Fibroblast of skin of right biceps (primary cell): ENCODE results near the gene RALGAPA2.

Experiments
- DNase-seq: peaks from one replicate; pipeline ENCODE4 v3.0.0-alpha.2; 2013

RALGAPA2 gene

DNA sequence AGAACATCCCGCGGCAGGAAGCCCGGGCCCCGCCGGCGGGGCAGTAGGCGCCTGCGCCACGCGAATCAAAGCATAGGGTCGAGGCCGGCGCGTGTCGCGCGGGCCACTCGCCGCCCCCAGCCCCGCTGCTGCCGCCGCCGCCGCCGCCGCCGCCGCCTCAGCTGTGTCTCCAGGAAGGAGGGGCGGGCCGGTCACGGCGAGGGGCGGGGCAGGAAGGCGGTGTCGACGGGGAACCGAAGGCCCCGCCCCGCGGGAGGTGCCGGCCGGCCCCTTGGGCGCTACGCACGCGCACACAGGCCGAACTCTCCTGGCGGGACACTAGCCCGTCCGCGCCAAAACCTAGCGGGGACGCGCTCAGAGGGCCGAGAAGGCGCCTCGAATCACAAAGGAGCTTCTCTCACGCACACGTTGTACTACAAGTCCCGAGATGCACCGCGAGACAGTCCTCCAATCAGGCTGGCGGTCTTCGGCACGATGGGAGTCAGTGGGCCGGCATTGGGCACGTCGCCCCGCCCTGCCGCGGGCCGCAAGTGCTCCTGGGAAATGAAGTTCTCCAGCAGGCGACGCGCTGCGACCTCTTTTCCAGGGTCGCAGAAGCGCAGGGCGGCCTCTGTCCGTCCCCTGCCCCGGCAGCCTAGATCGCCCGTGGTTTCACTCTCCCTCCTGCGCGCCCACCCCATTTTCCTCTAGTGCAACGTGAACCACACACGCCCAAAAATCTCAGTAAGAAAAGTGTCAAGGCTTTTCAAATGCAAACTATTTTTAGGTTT is at the start of gene RALGAPA2:
RALGAPA2 (minus strand) TSS at position 171 of the 770 bp plus-strand sequence; CDS start at position 7, 164 bp downstream.
- peak; percentile 98 for DNase-seq

- DNase-seq = no peak
Measured at GRCh38 chr20:20761301-20761700, 48.9 kb upstream of the RALGAPA2 start.

DNA sequence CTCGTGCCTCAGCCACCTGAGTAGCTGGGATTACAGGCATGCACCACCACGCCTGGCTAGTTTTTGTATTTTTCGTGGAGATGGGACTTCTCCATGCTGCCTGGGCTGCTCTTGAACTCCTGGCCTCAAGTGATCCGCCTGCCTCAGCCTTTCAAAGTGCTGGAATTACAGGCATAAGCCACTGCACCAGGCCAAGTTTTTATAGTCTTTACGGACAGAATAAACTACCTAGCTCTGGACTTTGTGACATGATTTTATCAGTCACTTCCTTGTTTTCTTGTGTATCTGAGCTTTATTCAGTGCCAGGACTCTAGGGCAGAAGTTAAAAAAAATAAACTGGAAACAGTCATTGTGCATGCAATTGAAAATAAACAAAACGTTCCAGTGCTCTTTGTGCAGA is 46.7 kb upstream of the RALGAPA2 start:
- DNase-seq = no peak

DNA sequence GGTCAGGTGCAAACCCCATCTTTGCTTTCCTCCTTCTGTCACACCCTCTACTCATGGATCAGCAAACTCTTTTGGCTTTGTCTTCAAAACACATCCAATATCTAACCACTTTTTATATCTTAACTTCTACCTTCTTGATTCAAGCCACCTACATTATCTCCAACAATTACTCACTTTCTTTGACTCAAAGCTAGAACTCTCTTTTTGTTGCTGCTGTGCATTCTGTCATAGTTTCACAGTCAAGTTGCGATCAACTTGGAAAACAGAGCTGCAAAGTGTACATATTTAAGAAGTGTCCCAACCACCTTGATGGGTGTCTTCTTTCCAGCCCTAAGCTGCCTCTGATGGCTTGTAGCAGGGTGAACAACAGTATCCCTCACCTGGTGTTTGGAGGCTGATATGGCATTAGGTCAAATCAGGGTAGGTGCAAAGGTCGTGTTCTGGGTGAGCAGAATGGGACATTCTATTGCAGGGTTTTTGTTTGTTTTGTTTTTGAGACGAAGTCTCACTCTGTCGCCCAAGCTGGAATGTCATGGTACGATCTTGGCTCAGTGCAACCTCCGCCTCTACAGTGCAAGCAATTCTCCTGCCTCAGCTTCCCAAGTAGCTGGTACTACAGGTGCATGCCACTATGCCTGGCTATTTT is 43.4 kb upstream of the RALGAPA2 start:
- no peak for DNase-seq

DNA sequence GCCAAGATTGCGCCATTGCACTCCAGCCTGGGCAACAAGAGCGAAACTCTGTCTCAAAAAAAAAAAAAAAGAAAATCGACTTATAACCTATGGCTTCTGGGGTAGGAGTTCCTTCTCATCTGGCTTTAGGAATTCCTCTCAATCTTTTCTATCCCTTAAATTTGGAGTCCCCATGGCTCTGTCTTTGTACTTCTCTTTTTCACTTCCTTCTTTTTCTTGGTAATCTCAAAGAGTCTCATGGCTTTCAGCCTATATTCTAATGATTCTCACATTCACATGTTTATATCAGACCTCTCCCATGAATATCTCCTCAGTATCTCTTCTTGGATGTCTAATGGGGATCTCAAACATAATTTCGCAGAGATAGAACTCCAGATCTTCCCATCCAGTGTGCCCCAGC is 42.8 kb upstream of the RALGAPA2 start:
- no peak for DNase-seq

- no peak for DNase-seq
Measured at GRCh38 chr20:20754714-20755113, 42.3 kb upstream of the RALGAPA2 start.

DNA sequence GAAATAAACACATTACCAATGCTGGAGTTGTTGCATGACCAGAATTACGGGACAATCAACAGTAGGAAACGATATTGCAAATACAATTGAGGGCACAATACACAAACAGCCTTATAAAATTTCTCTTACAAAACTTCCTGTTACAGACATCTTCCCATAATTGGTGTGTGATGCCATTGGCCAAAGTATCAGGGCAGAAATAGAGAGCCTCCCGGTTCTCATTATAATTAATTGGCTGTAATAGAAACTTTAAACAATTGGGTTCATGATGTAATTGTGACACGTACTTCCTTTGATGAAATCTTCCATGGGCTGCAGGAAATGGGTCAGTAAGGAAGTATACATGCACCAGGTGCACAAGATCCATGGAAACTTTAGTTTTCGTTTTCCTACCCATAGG is 40.3 kb upstream of the RALGAPA2 start:
- DNase-seq = no peak

GRCh38 chr20:20747298-20747697 is 34.9 kb upstream of the RALGAPA2 start:
- DNase-seq = no peak

GRCh38 chr20:20744170-20744725 is 31.8 kb upstream of the RALGAPA2 start:
- DNase-seq = no peak

DNA sequence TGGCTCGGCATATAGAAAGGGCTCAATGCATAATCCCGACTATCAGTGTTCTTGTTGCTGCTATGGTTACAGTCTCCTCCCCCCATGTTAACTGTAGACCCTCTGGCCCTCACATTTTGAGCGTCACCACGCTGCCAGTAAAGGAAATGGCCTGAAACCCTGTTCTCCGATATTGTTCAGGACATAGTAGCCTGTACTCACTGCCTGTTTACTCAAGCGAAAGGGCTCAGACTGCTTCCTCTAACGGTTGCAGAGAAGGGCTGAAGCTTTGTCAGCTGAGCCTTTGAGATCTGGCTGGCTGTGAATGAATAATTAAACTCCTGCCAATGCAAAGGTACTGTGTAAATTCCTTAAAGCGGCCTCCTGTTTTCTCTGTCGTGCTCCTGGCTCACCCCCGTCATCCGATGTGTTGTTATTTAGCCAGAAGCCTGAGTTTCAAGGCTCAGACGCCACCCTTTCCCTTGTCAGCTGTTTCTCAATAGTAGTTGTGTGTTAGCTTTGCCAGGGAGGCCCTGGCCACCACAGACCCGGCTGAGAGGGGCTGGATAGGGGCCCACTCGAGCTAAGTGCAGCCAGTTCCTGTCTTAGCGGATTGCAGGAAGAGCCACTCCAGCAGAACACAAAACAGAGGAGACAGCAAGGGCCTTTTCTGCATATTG is 31.2 kb upstream of the RALGAPA2 start:
- DNase-seq = no peak

DNA sequence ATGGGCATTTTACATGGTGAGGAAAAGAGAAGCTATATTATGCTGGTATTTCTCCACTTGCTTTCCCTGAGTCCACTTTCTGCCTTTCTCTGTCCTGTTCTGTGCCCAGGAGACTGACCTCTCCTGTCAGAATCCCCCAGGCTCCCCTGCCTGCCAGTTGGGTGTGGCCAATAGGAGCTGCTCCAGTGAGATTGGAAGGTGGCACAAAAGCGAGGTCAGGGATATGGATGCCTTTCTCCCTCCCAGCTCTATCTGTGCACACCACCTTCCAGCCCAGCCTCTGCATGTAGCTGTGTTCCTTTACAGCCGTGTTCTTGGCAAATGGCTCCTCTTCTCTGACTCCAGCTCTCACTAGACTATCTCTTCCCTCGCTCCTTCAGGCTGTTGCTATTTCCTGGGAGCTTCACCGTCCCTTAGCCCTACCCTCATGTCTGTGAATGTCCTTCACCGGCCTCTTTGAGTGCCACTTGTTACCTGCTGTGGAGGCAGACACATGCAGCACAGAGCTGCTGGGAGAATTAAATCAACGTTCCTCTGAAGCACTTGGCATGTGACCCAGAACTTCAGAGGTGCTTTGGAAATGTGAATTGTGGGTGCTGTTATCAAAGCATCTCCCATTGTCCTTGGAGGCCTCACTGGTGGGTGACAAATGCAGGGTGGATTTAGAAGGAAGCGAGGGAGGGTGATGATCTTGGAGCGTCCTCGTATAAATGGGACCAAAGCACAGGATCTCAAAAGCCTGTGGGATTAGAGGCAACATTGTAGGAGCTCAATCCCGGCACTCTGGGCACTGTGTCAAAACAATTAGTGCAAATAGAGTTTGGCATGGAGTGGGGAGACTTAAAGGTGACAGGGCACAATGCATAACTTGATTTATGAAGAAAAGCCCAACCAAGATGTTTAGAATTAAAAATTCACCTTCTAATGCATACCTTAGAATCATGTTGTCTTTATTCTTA is 28.9 kb upstream of the RALGAPA2 start:
- no peak for DNase-seq

DNA sequence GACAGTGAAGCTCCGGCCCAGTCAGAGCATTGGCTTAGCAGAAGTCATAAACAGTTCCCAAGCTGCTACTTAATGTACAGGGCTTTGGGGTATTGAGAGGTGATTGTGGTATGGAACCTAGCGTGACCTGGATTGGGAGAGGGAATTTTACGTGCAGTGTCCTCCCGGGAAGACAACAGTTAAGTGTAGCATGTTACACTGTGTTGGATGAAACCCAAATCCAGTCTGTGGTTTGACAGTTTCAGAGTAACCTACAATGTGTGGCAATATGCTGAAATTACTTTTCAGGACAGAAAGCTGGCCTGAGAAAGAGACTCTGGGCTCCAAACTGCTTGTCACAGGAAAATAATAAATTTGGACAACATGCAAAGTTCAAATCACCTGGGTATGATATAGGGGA is 28.1 kb upstream of the RALGAPA2 start:
- DNase-seq = no peak

- no peak for DNase-seq
Measured at GRCh38 chr20:20737158-20737557, 24.7 kb upstream of the RALGAPA2 start.

DNA sequence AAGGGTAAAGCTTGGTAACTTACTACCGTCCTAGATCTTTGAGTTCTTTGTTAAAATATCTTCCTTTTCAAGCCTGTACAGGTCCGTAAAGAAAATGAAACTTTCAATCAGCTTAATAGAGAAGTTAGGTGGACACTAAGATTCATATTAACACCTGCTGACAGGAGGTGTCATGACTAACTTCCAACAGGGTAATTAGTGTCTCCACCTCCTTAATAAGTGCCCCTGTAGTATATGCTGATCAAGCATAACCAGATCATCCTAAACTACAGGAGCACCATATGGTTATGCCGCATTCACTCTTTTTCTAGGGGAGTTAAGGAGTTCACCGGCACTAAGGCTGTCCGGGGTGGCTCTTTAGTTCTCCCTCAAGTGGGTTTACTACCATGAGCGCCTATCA is 23.9 kb upstream of the RALGAPA2 start:
- no peak for DNase-seq

- DNase-seq = no peak
Measured at GRCh38 chr20:20734475-20734948, 22.1 kb upstream of the RALGAPA2 start.

DNA sequence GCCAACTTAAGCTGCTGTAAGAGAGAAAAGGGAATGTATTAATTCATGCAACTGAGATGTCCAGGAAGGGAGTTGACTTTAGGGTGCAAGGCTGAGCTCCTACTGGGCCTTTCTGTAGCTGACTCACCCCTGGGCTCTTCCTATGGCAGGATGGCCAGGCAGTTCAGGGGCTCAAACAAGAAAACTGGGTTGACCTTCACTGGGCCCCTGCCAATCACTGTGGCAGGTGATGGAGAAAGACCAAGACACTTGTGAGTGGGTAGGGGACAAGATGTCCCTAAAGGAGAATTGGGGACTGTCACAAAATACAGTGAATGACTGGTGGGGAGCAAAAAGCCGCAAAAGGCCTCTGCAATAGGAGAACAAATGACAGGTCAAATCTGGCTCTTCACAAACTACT is 21.5 kb upstream of the RALGAPA2 start:
- DNase-seq = no peak

GRCh38 chr20:20732641-20733040 is 20.2 kb upstream of the RALGAPA2 start:
- no peak for DNase-seq

DNA sequence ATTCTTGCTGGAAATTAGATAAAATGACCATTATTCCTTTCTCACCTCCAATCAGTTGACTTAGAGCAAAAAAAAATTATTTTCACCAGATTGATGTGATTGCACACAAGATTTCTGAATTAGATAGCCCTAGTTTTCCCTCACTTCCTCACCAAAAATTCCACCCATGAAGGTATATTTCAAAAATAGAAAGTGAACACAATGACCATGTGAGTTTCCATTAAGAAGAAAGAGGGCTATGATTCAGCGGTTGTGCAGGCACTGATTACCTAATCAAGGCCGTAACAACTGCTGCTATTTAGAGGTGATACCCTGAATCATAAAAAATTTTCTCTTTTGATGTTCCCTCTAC is 19.5 kb upstream of the RALGAPA2 start:
- no peak for DNase-seq

- no peak for DNase-seq
Measured at GRCh38 chr20:20731000-20731944, 18.8 kb upstream of the RALGAPA2 start.

- DNase-seq = no peak
Measured at GRCh38 chr20:20729563-20729962, 17.1 kb upstream of the RALGAPA2 start.

DNA sequence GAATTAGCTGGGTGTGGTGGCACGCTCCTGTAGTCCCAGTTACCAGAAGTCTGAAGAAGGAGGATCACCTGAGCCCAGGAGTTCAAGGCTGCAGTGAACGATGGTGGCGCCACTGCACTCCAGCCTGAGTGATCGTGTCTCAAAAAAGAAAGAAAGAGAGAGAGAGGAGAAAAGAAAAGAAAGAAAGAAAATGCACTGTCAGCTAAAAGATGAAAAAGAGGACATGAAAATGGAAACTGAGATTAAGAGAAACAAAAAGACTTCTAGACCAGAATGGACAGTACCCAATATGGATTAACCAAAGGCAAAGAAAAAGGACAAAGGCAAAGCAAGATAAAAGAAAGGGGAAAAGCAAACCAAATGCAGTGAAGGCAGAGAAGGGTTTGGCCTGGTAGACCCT is 9.0 kb upstream of the RALGAPA2 start:
- DNase-seq = no peak
